ENCODE measurements around the gene STYXL1. TPM values are rescaled to one million over a fixed set of nuclear protein-coding genes. Genes with fewer than 3 reads are reported as not detected.
"Not testable (repeated sequence)": the region's sequence is repeated elsewhere in the genome, so short reads cannot be mapped to it uniquely, and the experiment has no call there.

Gene STYXL1, protein sequence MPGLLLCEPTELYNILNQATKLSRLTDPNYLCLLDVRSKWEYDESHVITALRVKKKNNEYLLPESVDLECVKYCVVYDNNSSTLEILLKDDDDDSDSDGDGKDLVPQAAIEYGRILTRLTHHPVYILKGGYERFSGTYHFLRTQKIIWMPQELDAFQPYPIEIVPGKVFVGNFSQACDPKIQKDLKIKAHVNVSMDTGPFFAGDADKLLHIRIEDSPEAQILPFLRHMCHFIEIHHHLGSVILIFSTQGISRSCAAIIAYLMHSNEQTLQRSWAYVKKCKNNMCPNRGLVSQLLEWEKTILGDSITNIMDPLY
- 14.2 TPM for total RNA-seq (ENCODE audit: insufficient read depth, low replicate concordance)

DNA sequence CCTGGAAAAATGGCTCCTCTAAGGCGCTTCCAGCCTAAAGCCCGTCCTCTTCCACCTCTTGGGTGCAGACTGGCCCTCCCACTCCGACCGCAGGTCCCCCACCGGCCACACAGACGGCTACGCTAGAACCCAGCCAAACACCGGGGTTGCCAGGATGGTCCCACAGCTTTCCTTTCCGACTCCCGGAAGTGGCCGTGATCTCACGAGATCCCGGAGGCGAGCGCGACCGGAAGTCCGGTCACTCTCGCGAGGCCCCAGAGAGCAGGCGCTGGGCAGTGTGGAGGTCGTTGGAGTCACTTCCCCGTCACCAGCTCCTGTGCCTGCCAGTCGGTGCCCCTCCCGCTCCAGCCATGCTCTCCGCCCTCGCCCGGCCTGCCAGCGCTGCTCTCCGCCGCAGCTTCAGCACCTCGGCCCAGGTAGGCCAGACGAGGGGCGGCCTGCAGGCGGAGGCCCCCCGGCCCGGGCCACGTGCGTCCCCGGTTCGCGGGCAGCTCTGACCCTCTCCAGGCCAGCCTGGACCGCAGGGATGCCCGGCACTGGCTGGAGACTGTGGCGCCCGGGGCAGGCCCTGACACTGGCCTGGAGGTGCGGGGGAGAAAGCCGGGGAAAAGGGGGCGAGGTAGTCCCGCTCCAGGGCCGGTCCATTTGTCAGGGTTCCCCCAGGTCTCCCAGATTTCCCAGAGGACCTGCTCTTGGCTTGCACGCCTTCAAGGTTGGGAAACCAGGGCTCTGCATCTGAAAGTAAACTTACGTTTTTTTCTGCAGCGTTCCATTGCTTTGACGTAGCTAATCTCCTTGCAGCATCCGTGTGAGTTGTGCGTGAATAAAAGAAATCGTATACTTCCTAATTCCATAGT is at the start of gene STYXL1, which contains the start of gene MDH2:
Gene STYXL1, minus strand, starts transcription at position 190 of the 857 bp plus-strand sequence. CDS start 17,477 bp downstream, outside the sequence.
Gene MDH2, plus strand, starts transcription at position 296 of the 857 bp plus-strand sequence. Its CDS starts 55 bp downstream, at position 351.
- peak; percentile 97 for DNase-seq (ENCODE audit: low spot score)

DNA sequence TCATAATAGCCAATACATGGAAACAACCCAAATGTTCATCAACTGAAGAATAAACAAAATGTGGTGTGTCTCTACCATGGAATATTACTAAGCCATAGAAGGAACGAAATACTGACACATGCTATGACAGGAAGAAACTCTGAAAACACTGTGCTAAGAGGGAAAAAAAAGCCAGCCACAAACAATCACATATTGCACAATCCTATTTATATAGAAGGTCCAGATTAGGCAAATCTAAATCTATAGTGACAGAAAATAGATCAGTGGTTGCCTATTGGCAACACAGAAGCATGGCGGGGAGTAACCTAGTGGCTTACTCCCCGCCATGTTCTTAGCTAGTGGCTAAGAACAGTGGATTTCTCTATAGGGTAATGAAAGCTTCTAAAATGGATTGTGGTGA is 48.1 kb upstream of the STYXL1 start:
- DNase-seq (ENCODE audit: low spot score) = no peak

DNA sequence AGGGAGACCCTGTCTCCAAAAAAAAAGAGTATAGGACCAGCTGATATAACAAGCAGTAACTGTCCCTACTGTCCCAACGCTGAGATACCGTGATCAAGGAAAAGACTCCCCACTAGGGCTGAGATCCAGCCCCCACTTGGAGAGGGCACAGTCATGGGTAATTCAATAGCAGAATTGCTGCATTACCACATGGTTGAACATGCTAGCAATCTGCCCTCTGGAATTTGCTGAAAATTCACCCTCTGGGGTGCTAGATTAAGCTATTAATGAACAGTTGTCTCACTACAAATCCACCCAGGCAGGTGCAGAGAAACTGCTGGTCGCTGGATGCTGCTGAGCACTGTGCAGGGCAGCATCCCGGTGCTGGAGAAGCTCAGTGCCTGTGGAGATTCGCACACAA is 46.5 kb upstream of the STYXL1 start:
- not testable (repeated sequence) for DNase-seq (ENCODE audit: low spot score)

DNA sequence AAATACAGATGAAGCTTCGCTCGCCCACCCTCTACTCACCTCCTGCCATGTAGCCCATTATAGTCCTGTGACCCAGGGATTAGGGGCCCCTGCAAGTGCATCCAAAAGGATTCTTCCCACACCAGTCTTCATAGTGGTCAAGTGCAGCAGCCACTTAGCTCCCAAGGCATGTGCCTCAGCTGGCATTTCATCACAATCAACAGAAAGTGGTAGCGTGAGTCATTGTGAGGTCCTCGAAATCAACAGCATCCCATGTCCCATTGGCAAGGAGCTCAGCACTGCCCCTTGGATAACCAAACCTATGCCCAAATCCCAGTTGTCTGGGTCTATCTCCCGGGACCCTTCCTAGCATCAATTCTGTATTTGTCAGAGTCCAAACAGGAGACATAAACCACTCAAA is 45.7 kb upstream of the STYXL1 start:
- not testable (repeated sequence) for DNase-seq (ENCODE audit: low spot score)

DNA sequence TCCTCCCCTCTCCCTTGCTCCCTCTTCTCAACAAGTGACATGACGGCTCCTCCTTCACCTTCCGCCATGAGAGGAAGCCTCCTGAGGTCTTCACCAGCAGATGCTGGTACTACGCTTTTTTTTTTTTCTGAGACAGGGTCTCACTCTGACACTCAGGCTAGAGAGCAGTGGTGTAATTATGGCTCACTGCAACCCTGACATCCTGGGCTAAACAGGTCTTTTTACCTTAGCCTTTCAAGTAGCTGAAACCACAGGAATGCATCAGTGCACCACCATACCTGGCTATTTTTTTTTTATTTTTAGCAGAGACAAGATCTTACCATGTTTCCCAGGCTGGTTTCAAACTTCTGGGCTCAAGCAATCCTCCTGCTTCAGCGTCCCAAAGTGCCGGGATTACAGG is 43.7 kb upstream of the STYXL1 start:
- DNase-seq (ENCODE audit: low spot score) = no peak

DNA sequence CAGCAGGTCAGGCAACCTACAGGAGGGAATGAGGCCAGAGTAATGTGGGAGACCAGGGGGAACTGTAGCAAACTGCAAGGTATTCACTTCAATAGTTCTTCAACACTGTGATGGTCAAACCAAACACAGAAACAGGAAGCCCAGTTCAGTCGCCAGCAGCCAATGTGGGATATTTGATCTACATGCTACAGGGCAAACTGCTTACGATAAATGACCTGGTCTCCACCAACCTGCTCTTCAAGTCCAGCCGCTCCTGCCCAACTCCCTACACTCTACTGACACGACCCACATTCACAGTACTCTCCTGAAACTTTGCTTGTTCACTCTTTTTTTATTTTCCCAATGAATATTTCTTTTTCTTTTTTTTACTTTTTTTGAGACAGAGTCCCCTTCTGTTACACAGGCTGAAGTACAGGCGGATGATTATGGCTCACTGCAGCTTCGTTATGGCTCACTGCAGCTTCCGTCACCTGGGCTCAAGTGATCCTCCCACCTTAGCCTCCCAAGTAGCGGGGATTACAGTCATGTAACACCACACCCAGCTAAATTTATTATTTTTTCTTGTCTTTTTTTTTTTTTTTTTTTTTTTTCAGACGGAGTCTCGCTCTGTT is 42.2 kb upstream of the STYXL1 start:
- no peak for DNase-seq (ENCODE audit: low spot score)

DNA sequence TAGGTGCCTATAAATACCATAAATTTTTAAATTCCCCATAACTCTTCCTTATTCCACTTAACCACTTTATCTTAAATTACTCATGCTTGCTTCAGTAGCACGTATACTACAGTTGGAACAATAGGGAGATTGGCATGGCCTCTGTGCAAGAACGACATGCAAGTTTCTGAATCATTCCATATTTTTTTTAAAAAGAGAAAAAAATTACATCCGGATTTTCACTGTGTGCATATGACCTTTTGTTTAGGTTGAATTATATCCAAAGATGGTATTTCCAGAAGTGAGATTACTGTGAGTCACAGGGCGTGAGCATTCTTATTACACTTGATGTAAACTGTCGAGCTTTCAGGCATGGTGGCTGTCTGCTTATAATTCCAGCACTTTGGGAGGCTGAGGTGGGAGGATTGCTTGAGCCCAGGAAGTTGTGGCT is 39.6 kb upstream of the STYXL1 start:
- peak; percentile 36 for DNase-seq (ENCODE audit: low spot score)

DNA sequence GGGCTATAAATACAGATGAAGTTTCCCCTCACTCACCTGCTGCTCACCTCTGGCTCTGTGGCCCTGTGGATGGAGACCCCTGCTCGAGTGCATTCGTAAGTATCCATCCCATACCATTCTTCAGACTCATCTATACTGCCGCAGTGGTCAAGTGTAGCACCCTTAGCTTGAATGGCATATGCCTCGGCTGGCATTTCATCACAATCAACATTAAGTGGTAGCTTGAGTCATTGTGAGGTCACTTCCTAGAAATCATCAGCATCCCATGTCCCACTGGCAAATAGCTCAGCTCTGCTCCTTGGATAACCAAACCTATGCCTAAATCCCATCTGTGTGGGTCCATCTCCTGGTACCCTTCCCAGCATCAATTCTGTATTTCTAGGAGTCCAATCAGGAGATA is 38.3 kb upstream of the STYXL1 start:
- no peak for DNase-seq (ENCODE audit: low spot score)

DNA sequence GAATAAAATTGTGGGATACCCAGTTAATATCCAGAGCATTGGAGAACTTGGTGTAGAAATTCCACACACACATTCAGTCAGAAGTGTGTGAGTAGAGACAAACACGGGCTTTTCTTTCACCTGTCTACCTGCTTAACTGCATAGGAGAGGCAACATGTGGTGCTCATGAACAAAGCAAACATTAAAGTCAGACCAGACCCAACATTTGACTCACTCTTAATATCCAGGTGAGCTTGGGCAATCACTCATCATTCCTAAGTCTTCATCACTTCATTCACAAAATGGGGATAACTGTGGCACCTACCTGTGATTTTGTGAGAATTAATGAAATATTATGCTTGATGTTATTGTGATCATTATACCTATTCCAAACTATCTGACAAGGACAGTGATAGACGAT is 36.3 kb upstream of the STYXL1 start:
- DNase-seq (ENCODE audit: low spot score) = not testable (repeated sequence)

DNA sequence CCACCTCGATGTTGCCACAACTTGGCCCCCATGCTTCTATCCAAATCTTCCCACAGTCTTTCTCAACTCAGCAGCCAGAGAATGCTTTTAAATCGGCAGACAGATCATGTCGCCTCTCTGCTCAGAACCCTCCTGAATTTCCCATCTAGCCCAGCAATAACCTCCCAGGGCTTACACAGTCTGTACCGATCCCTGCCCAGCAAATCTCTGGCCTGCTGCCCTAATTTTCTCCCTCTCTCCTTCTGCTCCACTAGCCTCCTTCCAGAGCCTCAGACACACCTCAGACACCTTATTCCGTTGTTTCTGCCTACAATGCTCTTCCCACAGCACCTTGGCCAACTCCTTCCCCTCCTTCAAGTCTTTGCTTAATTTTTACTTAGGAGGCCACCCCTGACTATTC is 32.4 kb upstream of the STYXL1 start:
- DNase-seq (ENCODE audit: low spot score) = no peak

DNA sequence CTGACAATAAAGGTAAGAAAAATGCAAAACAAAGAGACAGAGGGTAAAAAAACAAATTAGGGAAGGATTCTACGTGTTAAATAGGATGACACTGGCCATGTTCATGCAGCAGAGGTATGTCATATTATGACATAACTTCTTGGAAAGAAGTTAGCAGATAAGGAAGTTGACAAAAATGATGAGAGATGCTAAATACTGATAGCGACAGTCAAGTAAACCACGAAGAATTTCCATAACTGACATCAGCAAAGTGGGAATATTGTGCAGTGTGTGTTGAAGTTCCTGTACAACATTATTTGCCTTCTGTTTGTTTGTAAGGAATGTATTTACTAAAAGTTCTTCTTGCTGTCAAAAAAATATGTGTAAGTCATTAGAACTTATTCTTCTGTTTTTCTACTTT is 29.6 kb upstream of the STYXL1 start:
- DNase-seq (ENCODE audit: low spot score) = no peak

DNA sequence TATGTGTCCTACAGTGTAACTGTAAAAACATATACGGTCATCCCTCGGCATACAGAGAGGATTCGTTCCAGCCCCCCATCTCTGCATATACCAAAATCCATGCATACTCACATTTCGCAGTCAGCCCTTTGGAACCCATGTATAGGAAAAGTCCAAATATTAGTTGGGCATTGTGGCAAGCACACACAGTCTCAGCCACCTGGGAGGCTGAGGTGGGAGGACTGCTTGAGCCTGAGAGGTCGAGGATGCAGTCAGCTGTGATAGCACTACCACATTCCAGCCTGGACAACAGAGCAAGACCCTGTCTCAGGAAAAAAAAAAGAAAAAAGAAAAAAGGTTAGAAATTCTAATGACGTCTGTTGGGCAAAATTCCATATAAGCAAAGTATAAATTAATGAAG is 29.2 kb upstream of the STYXL1 start:
- no peak for DNase-seq (ENCODE audit: low spot score)

DNA sequence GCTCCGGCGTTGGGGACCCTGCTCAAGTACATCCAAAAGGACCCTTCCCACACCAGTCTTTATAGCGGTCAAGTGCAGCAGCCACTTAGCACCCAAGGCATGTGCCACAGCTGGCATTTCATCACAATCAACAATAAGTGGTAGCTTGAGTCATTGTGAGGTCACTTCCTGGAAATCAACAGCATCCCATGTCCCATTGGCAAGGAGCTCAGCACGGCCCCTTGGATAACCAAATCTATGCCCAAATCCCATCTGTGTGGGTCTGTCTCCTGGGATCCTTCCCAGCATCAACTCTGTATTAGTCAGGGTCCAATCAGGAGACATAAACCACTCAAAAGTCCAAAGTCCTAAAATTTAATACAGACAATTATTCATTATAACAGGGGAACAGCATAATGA is 27.2 kb upstream of the STYXL1 start:
- DNase-seq (ENCODE audit: low spot score) = no peak

DNA sequence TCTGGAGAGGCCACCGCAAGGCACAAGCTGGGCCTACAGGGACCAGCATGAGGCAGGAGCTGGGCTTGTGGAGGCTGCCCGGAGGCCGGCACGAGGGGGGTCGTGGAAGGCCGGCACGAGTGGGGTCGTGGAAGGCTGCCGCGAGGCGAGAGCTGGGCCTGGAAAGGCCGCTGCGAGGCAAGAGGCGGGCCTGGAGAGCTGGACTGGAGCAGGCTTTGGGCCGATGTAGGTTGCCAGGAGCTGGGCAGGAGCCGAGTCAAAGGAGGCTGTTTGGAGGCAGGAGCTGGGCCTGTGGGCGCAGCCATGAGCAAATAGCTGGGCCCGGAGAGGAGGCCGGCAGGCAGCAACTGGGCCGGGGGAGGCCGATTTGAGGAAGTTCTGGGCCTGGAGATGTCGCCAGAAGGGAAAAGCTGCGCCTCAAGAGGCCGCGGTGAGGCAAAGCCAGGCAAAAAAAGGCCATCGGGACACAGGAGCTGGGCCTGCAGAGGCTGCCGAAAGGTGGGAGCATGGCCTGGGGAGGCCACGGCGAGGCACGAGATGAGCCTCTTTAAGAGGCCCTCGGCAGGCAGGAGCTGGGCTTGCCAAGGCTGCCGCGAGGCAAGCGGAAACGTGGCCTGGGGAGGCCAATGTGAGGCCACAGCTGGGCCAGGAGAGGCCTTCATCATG is 26.6 kb upstream of the STYXL1 start:
- no peak for DNase-seq (ENCODE audit: low spot score)

DNA sequence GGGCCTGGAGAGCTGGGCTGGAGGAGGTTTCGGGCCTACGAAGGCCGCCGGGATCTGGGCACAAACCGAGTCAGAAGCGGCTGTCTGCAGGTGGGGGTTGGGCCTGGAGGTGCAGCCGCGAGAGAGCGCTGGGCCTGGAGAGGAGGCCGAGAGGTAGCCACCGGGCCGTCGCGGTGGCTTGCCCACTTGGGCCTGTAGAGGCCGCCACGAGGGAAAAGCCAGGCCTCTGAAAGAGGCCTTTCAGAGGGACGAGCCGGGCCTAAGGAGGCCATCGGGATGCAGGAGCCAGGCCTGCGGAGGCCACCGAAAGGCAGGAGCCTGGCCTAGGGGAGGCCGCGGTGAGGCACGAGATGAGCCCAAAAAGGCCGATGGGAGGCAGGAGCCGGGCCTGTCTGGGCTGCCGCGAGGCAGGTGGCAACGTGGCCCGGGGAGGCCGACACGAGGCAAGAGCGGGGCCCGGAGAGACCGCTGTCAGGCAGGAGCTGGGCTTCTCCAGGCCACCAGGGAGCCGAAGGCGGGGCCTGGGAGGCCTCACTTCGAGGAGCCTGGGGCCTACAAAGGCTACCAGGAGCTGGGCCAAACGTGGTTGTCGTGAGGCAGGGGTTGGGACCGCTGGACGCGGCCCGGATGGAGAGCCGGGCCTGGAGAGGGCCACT is 25.7 kb upstream of the STYXL1 start:
- no peak for DNase-seq (ENCODE audit: low spot score)

DNA sequence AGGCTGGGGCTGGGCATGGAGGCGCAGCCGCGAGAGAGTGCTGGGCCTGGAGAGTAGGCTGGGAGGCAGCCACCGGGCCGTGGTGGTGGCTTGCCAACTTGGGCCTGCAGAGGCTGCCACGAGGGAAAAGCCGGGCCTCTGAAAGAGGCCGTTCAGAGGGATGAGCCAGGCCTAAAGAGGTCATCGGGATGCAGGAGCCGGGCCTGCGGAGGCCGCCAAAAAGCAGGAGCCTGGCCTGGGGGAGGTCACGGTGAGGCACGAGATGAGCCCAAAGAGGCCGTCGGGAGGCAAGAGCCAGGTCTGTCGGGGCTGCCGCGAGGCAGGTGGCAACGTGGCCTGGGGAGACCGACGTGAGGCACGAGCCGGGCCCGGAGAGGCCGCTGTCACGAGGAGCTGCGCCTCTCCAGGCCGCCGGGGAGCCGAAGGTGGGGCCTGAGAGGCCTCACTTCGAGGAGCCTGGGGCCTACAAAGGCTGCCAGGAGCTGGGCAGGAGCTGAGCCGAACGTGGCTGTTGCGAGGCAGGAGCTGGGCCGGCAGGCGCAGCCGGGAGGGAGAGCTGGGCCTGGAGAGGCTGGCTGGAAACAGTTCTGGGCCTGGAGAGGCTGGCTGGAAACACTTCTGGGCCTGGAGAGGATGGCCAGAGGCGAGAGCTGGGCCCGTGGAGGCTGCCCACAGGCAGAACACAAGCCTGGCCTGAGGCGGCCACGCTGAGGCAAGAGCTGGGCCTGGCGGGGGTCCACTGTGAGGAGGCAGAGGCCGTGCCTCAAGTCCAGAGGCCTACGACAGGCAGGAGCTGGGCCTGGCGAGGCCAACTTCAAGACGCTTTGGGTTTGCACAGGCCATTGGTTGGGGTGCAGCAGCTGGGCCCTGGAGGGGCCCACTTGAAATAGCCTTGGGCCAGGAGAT is 24.7 kb upstream of the STYXL1 start:
- no peak for DNase-seq (ENCODE audit: low spot score)

DNA sequence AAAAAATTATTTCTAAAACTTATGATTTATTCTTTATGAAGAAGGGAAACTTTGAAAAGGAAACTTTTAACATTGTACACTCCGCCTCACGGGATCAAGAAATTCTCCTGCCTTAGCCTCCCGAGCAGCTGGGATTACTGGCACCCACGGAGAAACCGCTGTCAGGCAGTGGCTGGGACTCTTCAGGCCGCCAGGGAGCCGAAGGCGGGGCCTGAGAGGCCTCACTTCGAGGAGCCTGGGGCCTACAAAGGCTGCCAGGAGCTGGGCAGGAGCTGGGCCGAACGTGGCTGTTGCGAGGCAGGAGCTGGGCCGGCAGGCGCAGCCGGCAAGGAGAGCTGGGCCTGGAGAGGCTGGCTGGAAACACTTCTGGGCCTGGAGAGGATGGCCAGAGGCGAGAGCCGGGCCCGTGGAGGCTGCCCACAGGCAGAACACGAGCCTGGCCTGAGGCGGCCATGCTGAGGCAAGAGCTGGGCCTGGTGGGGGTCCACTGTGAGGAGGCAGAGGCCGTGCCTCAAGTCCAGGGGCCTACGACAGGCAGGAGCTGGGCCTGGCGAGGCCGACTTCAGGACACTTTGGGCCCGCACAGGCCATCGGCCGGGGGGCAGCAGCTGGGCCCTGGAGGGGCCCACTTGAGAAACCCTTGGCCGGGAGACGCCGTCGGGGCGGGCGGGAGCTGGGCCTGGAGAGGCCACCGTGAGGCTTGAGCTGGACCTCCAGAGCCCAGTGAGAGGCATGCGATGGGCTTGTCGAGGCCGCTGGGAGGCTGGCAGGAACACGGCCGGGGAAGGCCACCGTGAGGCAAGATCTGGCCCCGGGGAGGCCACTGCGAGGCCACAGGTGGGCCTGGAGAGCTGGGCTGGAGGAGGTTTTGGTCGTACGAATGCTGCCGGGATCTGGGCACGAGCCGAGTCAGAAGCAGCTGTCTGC is 23.8 kb upstream of the STYXL1 start:
- peak; percentile 89 for DNase-seq (ENCODE audit: low spot score)

DNA sequence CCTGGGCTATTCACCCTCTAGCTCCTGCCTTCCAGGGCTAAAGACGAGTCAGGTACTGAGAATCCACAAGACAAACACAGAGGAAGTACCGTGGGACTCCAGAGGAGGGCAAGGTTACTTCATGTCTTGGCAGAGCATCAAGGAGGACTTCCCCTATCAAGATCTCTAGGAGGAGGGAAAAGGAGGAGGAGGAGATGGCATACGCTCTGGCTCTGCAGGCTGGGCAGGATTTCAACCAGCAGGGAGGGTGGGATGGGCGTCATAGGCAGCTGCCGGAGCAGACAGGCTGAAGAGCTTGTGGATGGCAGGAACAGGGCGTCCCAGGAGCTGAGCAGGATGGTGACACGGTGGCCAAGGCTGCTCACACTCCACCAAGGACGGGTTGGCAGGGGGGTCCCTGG is 21.4 kb upstream of the STYXL1 start:
- DNase-seq (ENCODE audit: low spot score) = peak; percentile 93
